IMR-90 (cell line): ENCODE measurements around the gene CFAP43. TPM values are rescaled to one million over a fixed set of nuclear protein-coding genes. Genes with fewer than 3 reads are reported as not detected.
A peak's percentile ranks its signal among the peaks of the same experiment; 100 is the strongest.

Experiments used
- ATAC-seq: fragments of 200-7000 bp; cut with Tn5 transposase; 2 replicates; pipeline ENCODE4 v1.9.1; 2020; ENCODE audit warnings: low read depth, mild to moderate bottlenecking, moderate library complexity
- BruUV-seq: library from RNA; stranded (reverse); fragments of 400-500 nt; replicated peaks from 2 replicates; lab custom pipeline; 2021; lab: Mats Ljungman, UMichigan
- CTCF ChIA-PET: fragments of 300-600 bp; formaldehyde crosslinking; extraction: SDS; loops from one replicate; lab custom pipeline; 2021; ENCODE audit warnings: antibody characterized with exemption; lab: Yijun Ruan, JAX
- POLR2A ChIA-PET: fragments of 300-600 bp; sonication (Branson Sonifier 250); formaldehyde crosslinking; loops from one replicate; lab custom pipeline; 2022; ENCODE audit warnings: antibody characterized with exemption; ENCODE audit not compliant: unreplicated experiment; lab: Charles Lee
- DNase-seq: peaks from one replicate; pipeline ENCODE4 v3.0.0; 2013
- H2AFZ ChIP-seq: replicated peaks from 2 replicates; pipeline ENCODE3; 2013; ENCODE audit warnings: low read length, mild to moderate bottlenecking; ENCODE audit not compliant: poor library complexity
- H2AK5ac ChIP-seq: 2 replicates; pipeline ENCODE4 v1.6.1; 2013; ENCODE audit warnings: low read depth, low read length, inconsistent platforms
- H2AK9ac ChIP-seq: replicated peaks from 2 replicates; pipeline ENCODE3; 2013; ENCODE audit warnings: mild to moderate bottlenecking, low read depth, low read length, moderate library complexity; ENCODE audit not compliant: poor library complexity
- H2BK120ac ChIP-seq: 2 replicates; pipeline ENCODE4 v1.6.1; 2013; ENCODE audit warnings: low read depth, low read length, inconsistent platforms
- H2BK15ac ChIP-seq: 3 replicates; pipeline ENCODE4 v1.6.1; 2013; ENCODE audit warnings: low read depth, low read length, inconsistent platforms
- H2BK20ac ChIP-seq: 2 replicates; pipeline ENCODE4 v1.6.1; 2013; ENCODE audit warnings: low read depth, mild to moderate bottlenecking, inconsistent platforms, low read length, moderate library complexity
- H2BK5ac ChIP-seq: 2 replicates; pipeline ENCODE4 v1.6.1; 2013; ENCODE audit warnings: mild to moderate bottlenecking, low read depth, low read length, inconsistent platforms; ENCODE audit not compliant: poor library complexity, severe bottlenecking
- H3K14ac ChIP-seq: replicated peaks from 2 replicates; pipeline ENCODE4 v1.6.1; 2013; ENCODE audit warnings: low read depth, low read length, inconsistent platforms
- H3K18ac ChIP-seq: 2 replicates; pipeline ENCODE4 v1.6.1; 2013; ENCODE audit warnings: low read depth, low read length, control low read depth
- H3K23ac ChIP-seq: 2 replicates; pipeline ENCODE4 v1.6.1; 2013; ENCODE audit warnings: low read depth, low read length, inconsistent platforms
- H3K27ac ChIP-seq: 2 replicates; pipeline ENCODE4 v1.5.1; 2013; ENCODE audit warnings: mild to moderate bottlenecking, control low read depth, low read length; ENCODE audit not compliant: insufficient read depth
- H3K27me3 ChIP-seq: 2 replicates; pipeline ENCODE4 v1.6.1; 2013; ENCODE audit warnings: low read length; ENCODE audit not compliant: control insufficient read depth, insufficient read depth
- H3K36me3 ChIP-seq: 2 replicates; pipeline ENCODE4 v1.6.1; 2013; ENCODE audit warnings: low read length, mixed read lengths; ENCODE audit not compliant: control insufficient read depth, insufficient read depth
- H3K4ac ChIP-seq: 2 replicates; pipeline ENCODE4 v1.6.1; 2013; ENCODE audit warnings: low read depth, low read length, inconsistent platforms
- H3K4me1 ChIP-seq: 2 replicates; pipeline ENCODE4 v1.6.1; 2013; ENCODE audit warnings: low read length, mixed read lengths; ENCODE audit not compliant: control insufficient read depth, insufficient read depth
- H3K4me2 ChIP-seq: 2 replicates; pipeline ENCODE4 v1.6.1; 2013; ENCODE audit warnings: low read depth, mild to moderate bottlenecking, control low read depth, low read length, moderate library complexity
- H3K4me3 ChIP-seq: 2 replicates; pipeline ENCODE4 v1.5.1; 2013; ENCODE audit warnings: low read depth, mild to moderate bottlenecking, control low read depth, low read length, moderate library complexity; ENCODE audit not compliant: insufficient read depth
- H3K56ac ChIP-seq: 2 replicates; pipeline ENCODE4 v1.6.1; 2013; ENCODE audit warnings: low read length, inconsistent platforms; ENCODE audit not compliant: insufficient read depth; ENCODE audit errors: extremely low read depth
- H3K79me1 ChIP-seq, 2 experiments: 2 replicates each; pipeline ENCODE4 v1.6.1; 2013; ENCODE audit warnings: low read length in 2 of 2, inconsistent platforms in 1 of 2, low read depth in 1 of 2
- H3K9ac ChIP-seq: 2 replicates; pipeline ENCODE4 v1.6.1; 2013; ENCODE audit warnings: low read depth, low read length, control low read depth
- H3K9me1 ChIP-seq: 2 replicates; pipeline ENCODE4 v1.6.1; 2013; ENCODE audit warnings: low read length, inconsistent platforms; ENCODE audit not compliant: insufficient read depth
- H3K9me3 ChIP-seq: 2 replicates; pipeline ENCODE4 v1.6.1; 2013; ENCODE audit warnings: low read length; ENCODE audit not compliant: control insufficient read depth, insufficient read depth
- H4K20me1 ChIP-seq: 2 replicates; pipeline ENCODE4 v1.6.1; 2013; ENCODE audit warnings: low read length, inconsistent platforms; ENCODE audit not compliant: insufficient read depth
- H4K5ac ChIP-seq: 2 replicates; pipeline ENCODE4 v1.6.1; 2013; ENCODE audit warnings: mild to moderate bottlenecking, low read depth, low read length, control low read depth
- H4K8ac ChIP-seq, 2 experiments: 2 replicates each; pipeline ENCODE4 v1.6.1; 2013; ENCODE audit warnings: low read depth in 2 of 2, low read length in 2 of 2, control low read depth in 1 of 2, inconsistent platforms in 1 of 2
- H4K91ac ChIP-seq: 2 replicates; pipeline ENCODE4 v1.6.1; 2013; ENCODE audit warnings: low read depth, low read length, inconsistent platforms; ENCODE audit not compliant: insufficient read depth
- BHLHE40 ChIP-seq: fragments of 150-350 bp; IDR thresholded peaks from 2 replicates; pipeline ENCODE4 v1.6.1; 2016; ENCODE audit warnings: mild to moderate bottlenecking, low read depth, low read length
- CEBPB ChIP-seq: IDR thresholded peaks from 2 replicates; pipeline ENCODE4 v1.6.1; 2012; ENCODE audit warnings: low read depth, low read length, improper control_type of control experiment
- CHD1 ChIP-seq: IDR thresholded peaks from 2 replicates; pipeline ENCODE4 v1.6.1; 2012; ENCODE audit warnings: low read depth, low read length, improper control_type of control experiment
- CTCF ChIP-seq: conservative IDR thresholded peaks from 2 replicates; pipeline ENCODE4 v1.5.1; 2012; ENCODE audit warnings: mild to moderate bottlenecking, low read depth, low read length, improper control_type of control experiment
- ELK1 ChIP-seq: fragments of 150-350 bp; IDR thresholded peaks from 2 replicates; pipeline ENCODE4 v1.6.1; 2016; ENCODE audit warnings: low read depth, mild to moderate bottlenecking, low read length, moderate library complexity, borderline replicate concordance
- FOS ChIP-seq: fragments of 150-350 bp; IDR thresholded peaks from 2 replicates; pipeline ENCODE4 v1.6.1; 2016; ENCODE audit warnings: low read depth, low read length
- MAFK ChIP-seq: IDR thresholded peaks from 2 replicates; pipeline ENCODE4 v1.6.1; 2012; ENCODE audit warnings: low read depth, low read length, improper control_type of control experiment
- NFE2L2 ChIP-seq: fragments of 150-350 bp; IDR thresholded peaks from 2 replicates; pipeline ENCODE4 v1.6.1; 2016; ENCODE audit warnings: low read depth, mild to moderate bottlenecking, low read length
- POLR2A ChIP-seq: IDR thresholded peaks from 2 replicates; pipeline ENCODE4 v1.6.1; 2012; ENCODE audit warnings: mild to moderate bottlenecking, low read depth, low read length
- RAD21 ChIP-seq: IDR thresholded peaks from 2 replicates; pipeline ENCODE4 v1.6.1; 2012; ENCODE audit warnings: low read length, improper control_type of control experiment
- RCOR1 ChIP-seq: IDR thresholded peaks from 2 replicates; pipeline ENCODE4 v1.6.1; 2012; ENCODE audit warnings: mild to moderate bottlenecking, low read length, improper control_type of control experiment; ENCODE audit not compliant: insufficient replicate concordance
- SMC3 ChIP-seq: fragments of 150-350 bp; IDR thresholded peaks from 2 replicates; pipeline ENCODE4 v1.6.1; 2016; ENCODE audit warnings: low read depth, mild to moderate bottlenecking, antibody characterized with exemption, low read length, moderate library complexity
- WGBS, 2 experiments: methylation state at CpG; one replicate each; pipeline versions ENCODE4 v1.1.5 to v1.1.7; 2013; ENCODE audit warnings: missing lambda C conversion rate in 2 of 2; ENCODE audit not compliant: insufficient read length in 1 of 2; ENCODE audit errors: extremely low coverage in 2 of 2; 5-methylcytosine and 5-hydroxymethylcytosine counted together
- dilution Hi-C: fragments of 300-500 bp; cut with HindIII; formaldehyde crosslinking; loops from one replicate; pipeline ENCODE4 v1.14.3; 2018; ENCODE audit warnings: low sequenced_read_pairs; ENCODE audit not compliant: unreplicated experiment
- in situ Hi-C: fragments of 300-500 bp; cut with MboI; formaldehyde crosslinking; loops from 3 replicates; pipeline ENCODE4 v1.14.3; 2019; ENCODE audit warnings: low sequenced_read_pairs, inconsistent platforms, mixed read lengths
- intact Hi-C: fragments of 100-400 bp; cut with micrococcal nuclease; formaldehyde crosslinking; loops from 2 replicates; pipeline ENCODE4 v1.10.0; 2022
- polyA plus RNA-seq, 3 experiments: library from polyadenylated mRNA; depleted of rRNA; stranded (reverse); fragments of >200 nt; gene quantifications; 2 replicates each; pipeline ENCODE4 v1.2.3, GENCODE V29; 2012; ENCODE audit warnings: low replicate concordance in 1 of 3
- total RNA-seq: library from RNA; depleted of rRNA; stranded (reverse); fragments of >200 nt; gene quantifications from 2 replicates; pipeline ENCODE4 v1.2.3, GENCODE V29; 2012

Gene CFAP43
- total and polyA plus RNA-seq, 2 of the 4 experiments (the other 2 are of a cell fraction) = under 0.01 to 0.05 TPM

- Histone ChIP-seq H3K4me2 (no peak overlapping the region), H2BK120ac (no peak overlapping the region), H4K5ac (no peak overlapping the region), H3K14ac (no peak overlapping the region), H3K23ac (no peak overlapping the region), H3K9me3 (no peaks in the 10 kb centered on the region; the same call in 1 of the 2 replicates), H2BK5ac (no peak overlapping the region), H4K91ac (no peak overlapping the region), H3K18ac (no peak overlapping the region), H2AK9ac (no peak overlapping the region), H3K79me1 (no peaks in the 10 kb centered on the region), H3K27ac (no peak overlapping the region), H4K8ac (no peak overlapping the region), H2BK15ac (no peak overlapping the region), H2AFZ (no peak overlapping the region), H4K20me1 (no peaks in the 10 kb centered on the region), H3K56ac (no peak overlapping the region), H2AK5ac (no peak overlapping the region), H2BK20ac (no peak overlapping the region), H3K27me3 (no peaks in the 10 kb centered on the region), H3K4ac (no peak overlapping the region), H3K4me3 (no peak overlapping the region), H3K9me1 (no peaks in the 10 kb centered on the region), H3K9ac (no peak overlapping the region), H3K4me1 (no peaks in the 10 kb centered on the region), H3K36me3 (no peaks in the 10 kb centered on the region)
- peak; percentile 57 for DNase-seq
- intact Hi-C loops = no loop called here
- in situ Hi-C loops = no loop called here
- no TSS peak for BruUV-seq
- dilution Hi-C loops = no loop called here
- ChIA-PET CTCF (no interaction called here), POLR2A (no interaction called here)
- WGBS, 2 experiments = 0% methylated on average over 1 of the region's 2 CpGs; no CpG with 5 or more reads in 1 of the 2 experiments
- ATAC-seq = no peak
- TF ChIP-seq SMC3 = no peak
- TF ChIP-seq RAD21 = no peak
- TF ChIP-seq FOS = no peak
- no peak for TF ChIP-seq NFE2L2
- no peak for TF ChIP-seq BHLHE40
- no peak for TF ChIP-seq CTCF
- no peak for TF ChIP-seq POLR2A
- no peak for TF ChIP-seq MAFK
- TF ChIP-seq CEBPB = no peak
- TF ChIP-seq RCOR1 = no peak
- TF ChIP-seq CHD1 = no peak
- TF ChIP-seq ELK1 = no peak
Observed at GRCh38 chr10:104246976-104247375, 14.8 kb upstream of the CFAP43 start.
